Right ventricle myocardium superior (tissue), 1 donor: ENCODE results near the gene SMIM45.

Experiments used
- ATAC-seq: fragments of 200-7000 bp; cut with Tn5 transposase; one replicate; pipeline ENCODE4 v1.9.1; 2020; ENCODE audit warnings: mild to moderate bottlenecking; ENCODE audit not compliant: poor library complexity
- DNase-seq: peaks from one replicate; pipeline ENCODE4 v3.0.0-alpha.2; 2020
- intact Hi-C: fragments of 100-400 bp; cut with DNase I; formaldehyde crosslinking; loops from one replicate; pipeline ENCODE4 v1.11.2; 2022
- donor health status: DM: no; HTN: yes; CAD: no; lungs with severe emphysema.

The SMIM45 gene

GRCh38 chr22:41914611-41915034, 37.3 kb upstream of the SMIM45 start:
- DNase-seq, result no peak
- intact Hi-C loops, result no loop called here
- no peak for ATAC-seq

GRCh38 chr22:41915035-41915785, 36.7 kb upstream of the SMIM45 start, which contains the start of gene SHISA8:
TSS of gene SHISA8 (minus strand) at chr22:41915074. CDS start at chr22:41914667, 407 bp downstream.
- ATAC-seq (peak; percentile 43), DNase-seq (peak; percentile 63)
- intact Hi-C loops, result no loop called here

GRCh38 chr22:41915786-41916493, 36.0 kb upstream of the SMIM45 start:
- no peak for ATAC-seq
- no peak for DNase-seq
- intact Hi-C loops, result no loop called here

- intact Hi-C loops, result no loop called here
- DNase-seq (no peak), ATAC-seq (no peak)
These were observed 35.1 kb upstream of the SMIM45 start for GRCh38 chr22:41916745-41917358.

- DNase-seq, result no peak
- ATAC-seq, result no peak
- intact Hi-C loops, result no loop called here
These were observed 34.5 kb upstream of the SMIM45 start for GRCh38 chr22:41917375-41917902.

GRCh38 chr22:41917903-41918791, 33.8 kb upstream of the SMIM45 start:
- intact Hi-C loops, result no loop called here
- peak; percentile 78 for DNase-seq
- ATAC-seq, result peak; percentile 16

- DNase-seq (peak; percentile 78), ATAC-seq (peak; percentile 72)
- intact Hi-C loops, result no loop called here
These were observed 32.4 kb upstream of the SMIM45 start for GRCh38 chr22:41919357-41920224.

- DNase-seq, result no peak
- intact Hi-C loops, result no loop called here
- ATAC-seq, result no peak
These were observed 31.5 kb upstream of the SMIM45 start for GRCh38 chr22:41920271-41920976.

GRCh38 chr22:41922328-41922727, 29.6 kb upstream of the SMIM45 start:
- ATAC-seq, result no peak
- intact Hi-C loops, result no loop called here
- DNase-seq, result no peak

GRCh38 chr22:41922940-41923594, 28.9 kb upstream of the SMIM45 start:
- ATAC-seq (no peak), DNase-seq (no peak)
- intact Hi-C loops, result no loop called here

GRCh38 chr22:41923595-41924276, 28.2 kb upstream of the SMIM45 start:
- intact Hi-C loops, result no loop called here
- DNase-seq, result no peak
- ATAC-seq, result no peak

- DNase-seq, result peak; percentile 79
- ATAC-seq, result peak; percentile 86
- intact Hi-C loops, result no loop called here
These were observed 26.0 kb upstream of the SMIM45 start for GRCh38 chr22:41925783-41926460.

GRCh38 chr22:41927813-41928212, 24.1 kb upstream of the SMIM45 start:
- no peak for ATAC-seq
- no peak for DNase-seq
- intact Hi-C loops, result no loop called here

- ATAC-seq (no peak), DNase-seq (no peak)
- intact Hi-C loops, result no loop called here
These were observed 23.1 kb upstream of the SMIM45 start for GRCh38 chr22:41928593-41929417.

GRCh38 chr22:41929418-41929810, 22.5 kb upstream of the SMIM45 start:
- peak; percentile 27 for DNase-seq
- no peak for ATAC-seq

More at GRCh38 chr22:41929418-41929810, 22.5 kb upstream of the SMIM45 start:
- intact Hi-C loops, result no loop called here
